H9 (cell line): ENCODE data around the gene KHK. TPM values are rescaled to one million over a fixed set of nuclear protein-coding genes. Genes with fewer than 3 reads are reported as not detected.

Source experiments
- DNase-seq: peaks from one replicate; pipeline ENCODE4 v3.0.0-alpha.2; 2017
- H2AFZ ChIP-seq: one replicate; pipeline ENCODE4 v1.6.1; 2013; ENCODE audit warnings: mild to moderate bottlenecking, low read length, control low read depth, moderate library complexity
- H2AK5ac ChIP-seq: 2 replicates; pipeline ENCODE4 v1.6.1; 2013; ENCODE audit warnings: low read length, control low read depth, mixed read lengths; ENCODE audit not compliant: insufficient read length
- H2BK120ac ChIP-seq: one replicate; pipeline ENCODE4 v1.6.1; 2013; ENCODE audit warnings: low read depth, mild to moderate bottlenecking, low read length, control low read depth, inconsistent platforms; ENCODE audit not compliant: poor library complexity, severe bottlenecking
- H2BK12ac ChIP-seq: 2 replicates; pipeline ENCODE4 v1.6.1; 2013; ENCODE audit warnings: low read length, control low read depth, mixed read lengths, low read depth; ENCODE audit not compliant: insufficient read length
- H2BK15ac ChIP-seq: 2 replicates; pipeline ENCODE4 v1.6.1; 2013; ENCODE audit warnings: low read depth, low read length, control low read depth
- H2BK20ac ChIP-seq: one replicate; pipeline ENCODE4 v1.6.1; 2013; ENCODE audit warnings: low read depth, mild to moderate bottlenecking, low read length, control low read depth, inconsistent platforms; ENCODE audit not compliant: poor library complexity, severe bottlenecking
- H2BK5ac ChIP-seq: 2 replicates; pipeline ENCODE4 v1.6.1; 2013; ENCODE audit warnings: low read length, control low read depth, mixed read lengths; ENCODE audit not compliant: insufficient read length
- H3K14ac ChIP-seq: 2 replicates; pipeline ENCODE4 v1.6.1; 2013; ENCODE audit warnings: low read length, control low read depth; ENCODE audit not compliant: insufficient read depth
- H3K18ac ChIP-seq: 2 replicates; pipeline ENCODE4 v1.6.1; 2013; ENCODE audit warnings: low read depth, mild to moderate bottlenecking, mixed read lengths, low read length, control low read depth; ENCODE audit not compliant: insufficient read length
- H3K23ac ChIP-seq: 2 replicates; pipeline ENCODE4 v1.6.1; 2013; ENCODE audit warnings: low read length, control low read depth, mixed read lengths, low read depth; ENCODE audit not compliant: insufficient read length
- H3K23me2 ChIP-seq: 2 replicates; pipeline ENCODE4 v1.6.1; 2013; ENCODE audit warnings: low read depth, mild to moderate bottlenecking, mixed read lengths, low read length, control low read depth; ENCODE audit not compliant: insufficient read length, poor library complexity, severe bottlenecking
- H3K27ac ChIP-seq: 2 replicates; pipeline ENCODE4 v1.5.1; 2013; ENCODE audit warnings: low read length, control low read depth, mixed read lengths, low read depth; ENCODE audit not compliant: insufficient read length
- H3K27me3 ChIP-seq: 2 replicates; pipeline ENCODE4 v1.6.1; 2013; ENCODE audit warnings: low read length, control low read depth, inconsistent platforms; ENCODE audit not compliant: insufficient read depth
- H3K4ac ChIP-seq: 2 replicates; pipeline ENCODE4 v1.6.1; 2013; ENCODE audit warnings: low read depth, mild to moderate bottlenecking, control low read depth, inconsistent platforms, low read length, moderate library complexity
- H3K4me1 ChIP-seq: 2 replicates; pipeline ENCODE4 v1.6.1; 2013; ENCODE audit warnings: low read length, control low read depth, inconsistent platforms; ENCODE audit not compliant: insufficient read depth
- H3K4me2 ChIP-seq: 2 replicates; pipeline ENCODE4 v1.6.1; 2013; ENCODE audit warnings: low read length, control low read depth, mixed read lengths; ENCODE audit not compliant: insufficient read length, insufficient read depth
- H3K56ac ChIP-seq: 2 replicates; pipeline ENCODE4 v1.6.1; 2013; ENCODE audit warnings: low read depth, mild to moderate bottlenecking, mixed read lengths, low read length, control low read depth; ENCODE audit not compliant: insufficient read length
- H3K79me1 ChIP-seq: 2 replicates; pipeline ENCODE4 v1.6.1; 2013; ENCODE audit warnings: low read depth, mild to moderate bottlenecking, moderate library complexity, low read length, control low read depth, inconsistent platforms; ENCODE audit not compliant: insufficient read depth, poor library complexity, severe bottlenecking
- H3K79me2 ChIP-seq: 2 replicates; pipeline ENCODE4 v1.6.1; 2013; ENCODE audit warnings: low read length, control low read depth, inconsistent platforms; ENCODE audit not compliant: insufficient read depth
- H3K9ac ChIP-seq: 2 replicates; pipeline ENCODE4 v1.6.1; 2013; ENCODE audit warnings: low read length, control low read depth, mixed read lengths; ENCODE audit not compliant: insufficient read length; ENCODE audit errors: extremely low read depth
- H3K9me3 ChIP-seq: one replicate; pipeline ENCODE4 v1.6.1; 2013; ENCODE audit warnings: low read depth, low read length, inconsistent platforms; ENCODE audit not compliant: control insufficient read depth
- H3T11ph ChIP-seq: one replicate; pipeline ENCODE4 v1.6.1; 2013; ENCODE audit warnings: mild to moderate bottlenecking, low read length, control low read depth, inconsistent platforms
- H4K20me1 ChIP-seq: one replicate; pipeline ENCODE4 v1.6.1; 2013; ENCODE audit not compliant: control insufficient read depth, insufficient read length, insufficient read depth
- H4K5ac ChIP-seq: 2 replicates; pipeline ENCODE4 v1.6.1; 2013; ENCODE audit warnings: low read depth, mild to moderate bottlenecking, mixed read lengths, low read length, control low read depth; ENCODE audit not compliant: insufficient read length
- H4K8ac ChIP-seq: replicated peaks from 2 replicates; pipeline ENCODE4 v1.6.1; 2013; ENCODE audit warnings: low read length, control low read depth, mixed read lengths, low read depth; ENCODE audit not compliant: insufficient read length
- H4K91ac ChIP-seq: 2 replicates; pipeline ENCODE4 v1.6.1; 2013; ENCODE audit warnings: low read depth, mild to moderate bottlenecking, moderate library complexity, mixed read lengths, low read length, control low read depth; ENCODE audit not compliant: insufficient read length
- H3K27ac Mint-ChIP-seq, 3 experiments: 2 replicates in 2 of 3; 3 replicates in 1 of 3; pipeline ENCODE4 v1.8.0; 2020 to 2021; ENCODE audit warnings: mixed read lengths in 3 of 3, mild to moderate bottlenecking in 1 of 3, moderate library complexity in 1 of 3
- H3K27me3 Mint-ChIP-seq: 2 replicates; pipeline ENCODE4 v1.8.0; 2021; ENCODE audit warnings: low read depth, mild to moderate bottlenecking, moderate library complexity, mixed read lengths
- H3K36me3 Mint-ChIP-seq, 3 experiments: 2 replicates in 2 of 3; 3 replicates in 1 of 3; pipeline ENCODE4 v1.8.0; 2020 to 2021; ENCODE audit warnings: low read depth in 3 of 3, mixed read lengths in 3 of 3; ENCODE audit not compliant: insufficient read depth in 1 of 3
- H3K4me1 Mint-ChIP-seq, 2 experiments: 2 replicates each; pipeline ENCODE4 v1.8.0; 2020; ENCODE audit warnings: mixed read lengths in 2 of 2
- H3K4me3 Mint-ChIP-seq, 2 experiments: 2 replicates in 1 of 2; 3 replicates in 1 of 2; pipeline ENCODE4 v1.8.0; 2020 to 2021; ENCODE audit warnings: mild to moderate bottlenecking in 2 of 2, mixed read lengths in 2 of 2, moderate library complexity in 1 of 2
- H3K9me3 Mint-ChIP-seq, 2 experiments: 2 replicates in 1 of 2; 3 replicates in 1 of 2; pipeline ENCODE4 v1.8.0; 2020; ENCODE audit warnings: mild to moderate bottlenecking in 2 of 2, mixed read lengths in 2 of 2, moderate library complexity in 1 of 2
- WGBS: extraction: QIAGEN DNeasy Blood & Tissue Kit; methylation state at CpG from one replicate; pipeline ENCODE4 v1.1.7; 2013; ENCODE audit warnings: missing lambda C conversion rate, low lambda C conversion rate, mixed read lengths; ENCODE audit not compliant: insufficient read length; ENCODE audit errors: extremely low coverage; 5-methylcytosine and 5-hydroxymethylcytosine counted together
- long read RNA-seq: library from polyadenylated mRNA; unstranded; transcript quantifications from one replicate; pipeline ENCODE4 v2.0.0, GENCODE V29; 2020
- total RNA-seq: library from RNA; stranded (reverse); gene quantifications from 2 replicates; pipeline ENCODE4 v1.2.1, GENCODE V29; 2021
- TF ChIP-seq, protein P1 (sequence below): fragments of 200-600 bp; sonication (generic); conservative IDR thresholded peaks from 3 replicates; pipeline ENCODE4 v1.8.0; 2021; ENCODE audit warnings: antibody characterized with exemption, mild to moderate bottlenecking

KHK gene
- total RNA-seq = 12.1 and 12.2 TPM in 2 replicates
- long read RNA-seq, transcript KHK-202 (8 exons, 2,411 nt) = major isoform, 49 of 141 reads
- long read RNA-seq, partial matches to known transcripts = 5 of 141 reads
- long read RNA-seq, other reads (novel, unspliced or antisense) = 87 of 141 reads

DNA sequence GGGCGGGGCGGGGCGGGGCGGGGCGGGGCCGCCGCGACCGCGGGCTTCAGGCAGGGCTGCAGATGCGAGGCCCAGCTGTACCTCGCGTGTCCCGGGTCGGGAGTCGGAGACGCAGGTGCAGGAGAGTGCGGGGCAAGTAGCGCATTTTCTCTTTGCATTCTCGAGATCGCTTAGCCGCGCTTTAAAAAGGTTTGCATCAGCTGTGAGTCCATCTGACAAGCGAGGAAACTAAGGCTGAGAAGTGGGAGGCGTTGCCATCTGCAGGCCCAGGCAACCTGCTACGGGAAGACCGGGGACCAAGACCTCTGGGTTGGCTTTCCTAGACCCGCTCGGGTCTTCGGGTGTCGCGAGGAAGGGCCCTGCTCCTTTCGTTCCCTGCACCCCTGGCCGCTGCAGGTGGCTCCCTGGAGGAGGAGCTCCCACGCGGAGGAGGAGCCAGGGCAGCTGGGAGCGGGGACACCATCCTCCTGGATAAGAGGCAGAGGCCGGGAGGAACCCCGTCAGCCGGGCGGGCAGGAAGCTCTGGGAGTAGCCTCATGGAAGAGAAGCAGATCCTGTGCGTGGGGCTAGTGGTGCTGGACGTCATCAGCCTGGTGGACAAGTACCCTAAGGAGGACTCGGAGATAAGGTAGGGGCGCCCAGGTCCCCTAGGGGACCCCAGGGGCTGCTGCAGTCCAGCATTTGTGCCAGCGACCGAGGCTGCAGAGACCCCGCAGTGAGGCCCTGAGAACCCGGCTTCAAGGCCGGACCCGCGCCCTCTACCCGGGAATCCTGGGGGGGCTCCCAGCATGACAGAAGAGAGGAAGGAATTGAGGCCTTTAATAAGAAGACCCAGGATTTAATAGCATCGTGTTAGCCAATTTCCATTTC is at the start of gene KHK:
Gene KHK, plus strand, starts transcription at position 49 of the 870 bp plus-strand sequence. Its CDS starts 488 bp downstream, at position 537.
- Histone ChIP-seq H2AK5ac (no peak within 1 kb of the TSS), H3K9me3 (no peaks in the 10 kb centered on the region), H3K4me1 (no peaks in the 10 kb centered on the region), H3K56ac (no peak within 1 kb of the TSS), H2BK20ac (no peak within 1 kb of the TSS), H4K20me1 (no peaks in the 10 kb centered on the region), H3T11ph (no peak within 1 kb of the TSS), H2BK5ac (no peak within 1 kb of the TSS), H2BK120ac (no peak within 1 kb of the TSS), H3K23ac (no peak within 1 kb of the TSS), H3K27me3 (no peaks in the 10 kb centered on the region), H2BK15ac (no peak within 1 kb of the TSS), H3K79me2 (no peaks in the 10 kb centered on the region), H2BK12ac (no peak within 1 kb of the TSS), H4K91ac (no peak within 1 kb of the TSS), H2AFZ (no peak within 1 kb of the TSS), H3K4me2 (peak within 1 kb of the TSS; percentile 86), H3K27ac (no peak within 1 kb of the TSS), H4K5ac (no peak within 1 kb of the TSS), H3K4ac (no peak within 1 kb of the TSS), H3K23me2 (peaks cover 13% of the 10 kb centered on the region), H4K8ac (no peak within 1 kb of the TSS), H3K79me1 (no peaks in the 10 kb centered on the region), H3K14ac (peak within 1 kb of the TSS; percentile 72; the same call in 1 of the 2 replicates), H3K18ac (peak within 1 kb of the TSS; percentile 46), H3K9ac (peak within 1 kb of the TSS; percentile 61)
- Mint-ChIP-seq H3K36me3 (no peaks in the 10 kb centered on the region; a peak in 1 of 7 replicates), H3K4me1 (peaks cover 15 to 25% of the 10 kb centered on the region in 2 experiments), H3K27ac (no peak within 1 kb of the TSS), H3K4me3 (peak within 1 kb of the TSS; percentile 75 to 87), H3K9me3 (no peaks in the 10 kb centered on the region), H3K27me3 (peaks cover 20% of the 10 kb centered on the region)
- TF ChIP-seq, protein P1, sequence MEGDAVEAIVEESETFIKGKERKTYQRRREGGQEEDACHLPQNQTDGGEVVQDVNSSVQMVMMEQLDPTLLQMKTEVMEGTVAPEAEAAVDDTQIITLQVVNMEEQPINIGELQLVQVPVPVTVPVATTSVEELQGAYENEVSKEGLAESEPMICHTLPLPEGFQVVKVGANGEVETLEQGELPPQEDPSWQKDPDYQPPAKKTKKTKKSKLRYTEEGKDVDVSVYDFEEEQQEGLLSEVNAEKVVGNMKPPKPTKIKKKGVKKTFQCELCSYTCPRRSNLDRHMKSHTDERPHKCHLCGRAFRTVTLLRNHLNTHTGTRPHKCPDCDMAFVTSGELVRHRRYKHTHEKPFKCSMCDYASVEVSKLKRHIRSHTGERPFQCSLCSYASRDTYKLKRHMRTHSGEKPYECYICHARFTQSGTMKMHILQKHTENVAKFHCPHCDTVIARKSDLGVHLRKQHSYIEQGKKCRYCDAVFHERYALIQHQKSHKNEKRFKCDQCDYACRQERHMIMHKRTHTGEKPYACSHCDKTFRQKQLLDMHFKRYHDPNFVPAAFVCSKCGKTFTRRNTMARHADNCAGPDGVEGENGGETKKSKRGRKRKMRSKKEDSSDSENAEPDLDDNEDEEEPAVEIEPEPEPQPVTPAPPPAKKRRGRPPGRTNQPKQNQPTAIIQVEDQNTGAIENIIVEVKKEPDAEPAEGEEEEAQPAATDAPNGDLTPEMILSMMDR = peak; percentile 10; the same call in 1 of the 3 replicates
- no peak for DNase-seq
- no CpG with 5 or more reads among the region's 54 CpGs for WGBS
